ENCODE data around the gene PARD3. TPM values are rescaled to one million over a fixed set of nuclear protein-coding genes. Genes with fewer than 3 reads are reported as not detected.

The PARD3 gene
- total RNA-seq, 2 donors from 2014 or later: 59.6 to 74.6 TPM

DNA sequence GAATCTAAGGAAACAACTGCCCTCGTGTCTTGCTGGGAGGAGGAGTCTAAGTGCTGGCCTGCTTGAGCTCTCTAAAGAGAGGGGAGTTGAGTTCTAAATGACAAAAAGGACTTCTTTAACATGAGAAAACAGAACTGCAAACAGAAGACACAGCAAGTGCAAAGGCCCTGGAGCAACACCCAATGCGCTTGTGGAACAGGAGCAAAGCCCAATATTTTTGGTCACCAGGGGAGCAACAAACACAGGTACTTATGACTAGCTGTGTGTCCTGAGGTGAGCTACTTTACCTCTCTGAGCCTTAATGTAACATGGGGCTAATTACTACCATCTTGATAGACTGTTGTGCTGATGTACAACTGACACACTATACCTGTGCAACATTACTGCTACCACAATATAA, 634.3 kb downstream of the PARD3 start:
- no peaks in the 10 kb centered on the region for H3K9me3 Mint-ChIP-seq
- WGBS, 2 experiments (ENCODE audit: insufficient coverage in 1 of 2, insufficient read length in 1 of 2): 89 to 100% methylated on average over 2 of the region's 2 CpGs

DNA sequence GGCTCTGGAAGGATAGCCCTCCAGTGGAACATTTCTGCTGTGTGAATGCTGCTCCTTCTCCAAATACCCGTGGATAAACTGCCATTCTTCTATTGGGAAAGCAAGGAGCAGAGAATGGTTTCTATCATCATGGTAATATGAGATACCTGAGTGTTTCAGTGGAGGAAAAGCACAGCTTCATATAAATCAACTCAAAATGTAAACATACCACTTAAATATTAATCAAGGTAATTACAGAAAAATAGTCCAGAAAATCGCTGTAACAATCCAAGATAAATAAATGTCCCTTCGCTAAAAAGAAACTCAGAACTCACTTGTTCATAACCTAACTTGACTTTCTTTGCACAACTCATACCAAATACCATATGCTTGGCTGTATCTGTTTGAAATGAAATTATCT, 635.8 kb downstream of the PARD3 start:
- 89 to 96% methylated on average over 2 to 3 of the region's 3 CpGs for WGBS, 2 experiments (ENCODE audit: insufficient coverage in 1 of 2, insufficient read length in 1 of 2)
- no peaks in the 10 kb centered on the region for H3K27me3 Mint-ChIP-seq (ENCODE audit: insufficient read depth)
- DNase-seq: no peak
- H3K9me3 Mint-ChIP-seq: no peaks in the 10 kb centered on the region
- no peak overlapping the region for H3K4me3 Mint-ChIP-seq
- Histone ChIP-seq H3K4me3 (ENCODE audit: low read length) (no peak overlapping the region), H3K27me3 (ENCODE audit: control insufficient read depth, insufficient read depth, low read length, poor library complexity, severe bottlenecking) (no peaks in the 10 kb centered on the region), H3K27ac (ENCODE audit: low read depth, low read length) (no peak overlapping the region), H3K4me1 (ENCODE audit: control insufficient read depth, insufficient read depth, low read length) (peaks cover 12% of the 10 kb centered on the region), H3K9me3 (ENCODE audit: control insufficient read depth, low read length) (no peaks in the 10 kb centered on the region), H3K9ac (ENCODE audit: extremely low read depth, low read length, poor library complexity, severe bottlenecking) (no peak overlapping the region), H3K36me3 (ENCODE audit: control insufficient read depth, insufficient read depth, low read length) (no peaks in the 10 kb centered on the region)
- no peaks in the 10 kb centered on the region for H3K36me3 Mint-ChIP-seq (ENCODE audit: low read depth)
- H3K4me1 Mint-ChIP-seq: peaks cover 58% of the 10 kb centered on the region
- TF ChIP-seq, protein P1, sequence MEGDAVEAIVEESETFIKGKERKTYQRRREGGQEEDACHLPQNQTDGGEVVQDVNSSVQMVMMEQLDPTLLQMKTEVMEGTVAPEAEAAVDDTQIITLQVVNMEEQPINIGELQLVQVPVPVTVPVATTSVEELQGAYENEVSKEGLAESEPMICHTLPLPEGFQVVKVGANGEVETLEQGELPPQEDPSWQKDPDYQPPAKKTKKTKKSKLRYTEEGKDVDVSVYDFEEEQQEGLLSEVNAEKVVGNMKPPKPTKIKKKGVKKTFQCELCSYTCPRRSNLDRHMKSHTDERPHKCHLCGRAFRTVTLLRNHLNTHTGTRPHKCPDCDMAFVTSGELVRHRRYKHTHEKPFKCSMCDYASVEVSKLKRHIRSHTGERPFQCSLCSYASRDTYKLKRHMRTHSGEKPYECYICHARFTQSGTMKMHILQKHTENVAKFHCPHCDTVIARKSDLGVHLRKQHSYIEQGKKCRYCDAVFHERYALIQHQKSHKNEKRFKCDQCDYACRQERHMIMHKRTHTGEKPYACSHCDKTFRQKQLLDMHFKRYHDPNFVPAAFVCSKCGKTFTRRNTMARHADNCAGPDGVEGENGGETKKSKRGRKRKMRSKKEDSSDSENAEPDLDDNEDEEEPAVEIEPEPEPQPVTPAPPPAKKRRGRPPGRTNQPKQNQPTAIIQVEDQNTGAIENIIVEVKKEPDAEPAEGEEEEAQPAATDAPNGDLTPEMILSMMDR (conservative IDR thresholded peaks at IDR 0.05): no peak
- no peak overlapping the region for H3K27ac Mint-ChIP-seq

More for the DNA sequence above, 634.3 kb downstream of the PARD3 start:
- no peaks in the 10 kb centered on the region for H3K27me3 ChIP-seq (ENCODE audit: control insufficient read depth, insufficient read depth, low read length, poor library complexity, severe bottlenecking)
- no peak overlapping the region for H3K27ac ChIP-seq (ENCODE audit: low read depth, low read length)
- Mint-ChIP-seq H3K27me3 (ENCODE audit: insufficient read depth) (no peaks in the 10 kb centered on the region), H3K36me3 (ENCODE audit: low read depth) (no peaks in the 10 kb centered on the region), H3K27ac (no peak overlapping the region), H3K4me1 (peaks cover 71% of the 10 kb centered on the region), H3K4me3 (no peak overlapping the region)
- no peak overlapping the region for H3K9ac ChIP-seq (ENCODE audit: extremely low read depth, low read length, poor library complexity, severe bottlenecking)
- no peak for DNase-seq
- TF ChIP-seq, protein P1 (conservative IDR thresholded peaks at IDR 0.05): no peak
- H3K4me1 ChIP-seq (ENCODE audit: control insufficient read depth, insufficient read depth, low read length): peaks cover 13% of the 10 kb centered on the region
- H3K4me3 ChIP-seq (ENCODE audit: low read length): no peak overlapping the region
- no peaks in the 10 kb centered on the region for H3K36me3 ChIP-seq (ENCODE audit: control insufficient read depth, insufficient read depth, low read length)
- H3K9me3 ChIP-seq (ENCODE audit: control insufficient read depth, low read length): no peaks in the 10 kb centered on the region

DNA sequence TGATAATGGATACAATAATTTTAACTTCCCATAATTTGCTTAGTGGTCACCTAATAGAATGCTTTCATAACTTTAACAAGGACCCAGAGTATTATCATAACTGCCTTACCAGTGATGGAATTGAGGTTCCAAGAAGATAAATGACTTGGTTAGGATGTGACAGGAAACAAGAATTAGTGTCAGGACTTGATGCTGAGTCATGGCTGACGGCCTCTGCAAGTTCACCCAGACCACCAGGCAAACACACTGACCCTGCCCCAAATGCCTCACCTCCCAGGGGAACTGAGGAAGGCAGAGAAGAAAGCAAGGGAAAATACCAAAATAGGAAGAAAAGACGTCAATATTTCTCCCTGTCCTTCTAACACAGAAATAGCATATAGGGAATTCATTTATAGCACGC, 636.3 kb downstream of the PARD3 start:
- no peaks in the 10 kb centered on the region for H3K36me3 ChIP-seq (ENCODE audit: control insufficient read depth, insufficient read depth, low read length)
- no peaks in the 10 kb centered on the region for H3K27me3 ChIP-seq (ENCODE audit: control insufficient read depth, insufficient read depth, low read length, poor library complexity, severe bottlenecking)
- no peaks in the 10 kb centered on the region for H3K9me3 ChIP-seq (ENCODE audit: control insufficient read depth, low read length)
- peak overlapping the region; percentile 54 for H3K27ac Mint-ChIP-seq
- H3K27ac ChIP-seq (ENCODE audit: low read depth, low read length): no peak overlapping the region
- TF ChIP-seq, protein P1 (conservative IDR thresholded peaks at IDR 0.05): no peak
- H3K4me3 Mint-ChIP-seq: no peak overlapping the region
- peaks cover 12% of the 10 kb centered on the region for H3K4me1 ChIP-seq (ENCODE audit: control insufficient read depth, insufficient read depth, low read length)
- H3K4me1 Mint-ChIP-seq: peaks cover 53% of the 10 kb centered on the region
- no peak for DNase-seq
- H3K9ac ChIP-seq (ENCODE audit: extremely low read depth, low read length, poor library complexity, severe bottlenecking): no peak overlapping the region
- no peaks in the 10 kb centered on the region for H3K27me3 Mint-ChIP-seq (ENCODE audit: insufficient read depth)
- H3K36me3 Mint-ChIP-seq (ENCODE audit: low read depth): no peaks in the 10 kb centered on the region
- 61% methylated on average over 2 of the region's 3 CpGs; no CpG with 5 or more reads in 1 of the 2 experiments for WGBS, 2 experiments (ENCODE audit: insufficient coverage in 1 of 2, insufficient read length in 1 of 2)
- H3K4me3 ChIP-seq (ENCODE audit: low read length): no peak overlapping the region
- no peaks in the 10 kb centered on the region for H3K9me3 Mint-ChIP-seq

Data from endodermal cell (in vitro differentiated cells).